BLaER1 treated with 17β-estradiol and CSF1 and Interleukin-3, amounts not matched to agents 10 nM and 100 nM (cell line): ENCODE data around the gene RRN3.
A peak's percentile ranks its signal among the peaks of the same experiment; 100 is the strongest.
"Not testable (repeated sequence)": the region's sequence is repeated elsewhere in the genome, so short reads cannot be mapped to it uniquely, and the experiment has no call there.

ENCODE experiments used
- H3K27ac ChIP-seq, 11 experiments: shearing (Covaris generic); formaldehyde crosslinking; 2 replicates each; pipeline ENCODE4 v1.8.1; 2022
- H3K27me3 ChIP-seq, 11 experiments: shearing (Covaris generic); formaldehyde crosslinking; 2 replicates each; pipeline ENCODE4 v1.8.1; 2022
- H3K36me3 ChIP-seq, 11 experiments: shearing (Covaris generic); formaldehyde crosslinking; 2 replicates each; pipeline ENCODE4 v1.8.1; 2022
- H3K4me1 ChIP-seq, 10 experiments: shearing (Covaris generic); formaldehyde crosslinking; 2 replicates each; pipeline ENCODE4 v1.8.1; 2022
- H3K4me2 ChIP-seq, 11 experiments: shearing (Covaris generic); formaldehyde crosslinking; 2 replicates each; pipeline ENCODE4 v1.8.1; 2022
- H3K4me3 ChIP-seq, 10 experiments: shearing (Covaris generic); formaldehyde crosslinking; 2 replicates each; pipeline ENCODE4 v1.8.1; 2022
- H3K9ac ChIP-seq, 11 experiments: shearing (Covaris generic); formaldehyde crosslinking; 2 replicates each; pipeline ENCODE4 v1.8.1; 2022
- H3K9me3 ChIP-seq, 11 experiments: shearing (Covaris generic); formaldehyde crosslinking; replicated peaks in 1 of 11; 2 replicates each; pipeline ENCODE4 v1.8.1; 2022
- H4K20me1 ChIP-seq, 11 experiments: shearing (Covaris generic); formaldehyde crosslinking; 2 replicates each; pipeline ENCODE4 v1.8.1; 2022

Gene RRN3

DNA sequence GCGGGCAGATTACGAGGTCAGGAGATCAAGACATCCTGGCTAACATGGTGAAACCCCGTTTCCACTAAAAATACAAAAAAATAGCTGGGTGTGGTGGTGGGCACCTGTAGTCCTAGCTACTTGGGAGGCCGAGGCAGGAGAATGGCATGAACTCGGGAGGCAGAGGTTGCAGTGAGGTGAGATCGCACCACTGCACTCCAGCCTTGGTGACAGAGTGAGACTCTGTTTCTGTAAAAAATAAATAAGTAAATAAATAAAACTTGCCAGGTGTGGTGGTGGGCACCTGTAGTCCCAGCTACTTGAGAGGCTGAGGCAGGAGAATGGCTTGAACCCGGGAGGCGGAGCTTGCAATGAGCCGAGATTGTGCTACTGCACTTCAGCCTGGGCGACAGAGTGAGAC is 81.1 kb downstream of the RRN3 start:
- Histone ChIP-seq H3K36me3 (peaks cover 52 to 71% (median 61%) of the 10 kb centered on the region in 11 experiments), H3K27ac (peak overlapping the region in 2 of 11 experiments; percentile 30 to 91; a peak in 2 of 22 replicates), H3K4me2 (peak overlapping the region in 6 of 11 experiments; percentile 1 to 78 (median 35); a peak in 10 of 22 replicates), H3K4me1 (peaks cover 33 to 71% (median 46%) of the 10 kb centered on the region in 10 experiments), H4K20me1 (peaks cover 0 to 33% (median 15%) of the 10 kb centered on the region in 11 experiments; a peak in 12 of 22 replicates)
- not testable (repeated sequence) for H3K9ac ChIP-seq, H3K4me3 ChIP-seq, H3K27me3 ChIP-seq, H3K9me3 ChIP-seq
